HL-60 (cell line): ENCODE data around the gene ZFAND3.

ENCODE experiments used
- POLR2AphosphoS5 ChIP-seq: IDR thresholded peaks from 2 replicates; pipeline ENCODE4 v1.6.1; 2012; ENCODE audit warnings: low read depth
- TF ChIP-seq, protein P1 (sequence below): IDR thresholded peaks from one replicate; pipeline ENCODE4 v1.5.1; 2011; ENCODE audit warnings: low read length, control low read depth, inconsistent platforms; ENCODE audit not compliant: insufficient read depth
- TF ChIP-seq, protein P2 (sequence below): IDR thresholded peaks from 2 replicates; pipeline ENCODE4 v1.6.1; 2012; ENCODE audit warnings: low read depth; ENCODE audit not compliant: insufficient replicate concordance

DNA sequence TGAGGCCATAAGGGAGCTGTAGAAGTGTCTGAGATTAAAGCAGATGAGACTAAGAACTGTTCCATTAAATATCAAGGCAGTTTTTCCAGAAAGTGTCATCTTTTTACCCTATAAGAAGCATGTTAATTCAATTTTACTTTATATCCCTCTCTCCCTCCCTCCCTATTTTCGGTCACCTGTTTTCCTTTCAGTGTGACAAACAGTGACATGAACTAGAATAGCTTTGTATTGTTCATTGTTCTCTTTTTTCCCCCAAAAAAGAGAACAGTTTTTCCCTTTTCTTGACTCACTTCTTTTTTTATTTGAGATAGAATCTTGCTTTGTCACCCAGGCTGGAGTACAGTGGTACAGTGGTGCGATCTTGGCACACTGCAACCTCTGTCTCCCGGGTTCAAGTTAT, 269.3 kb downstream of the ZFAND3 start:
- TF ChIP-seq POLR2AphosphoS5 = no peak
- TF ChIP-seq, protein P1, sequence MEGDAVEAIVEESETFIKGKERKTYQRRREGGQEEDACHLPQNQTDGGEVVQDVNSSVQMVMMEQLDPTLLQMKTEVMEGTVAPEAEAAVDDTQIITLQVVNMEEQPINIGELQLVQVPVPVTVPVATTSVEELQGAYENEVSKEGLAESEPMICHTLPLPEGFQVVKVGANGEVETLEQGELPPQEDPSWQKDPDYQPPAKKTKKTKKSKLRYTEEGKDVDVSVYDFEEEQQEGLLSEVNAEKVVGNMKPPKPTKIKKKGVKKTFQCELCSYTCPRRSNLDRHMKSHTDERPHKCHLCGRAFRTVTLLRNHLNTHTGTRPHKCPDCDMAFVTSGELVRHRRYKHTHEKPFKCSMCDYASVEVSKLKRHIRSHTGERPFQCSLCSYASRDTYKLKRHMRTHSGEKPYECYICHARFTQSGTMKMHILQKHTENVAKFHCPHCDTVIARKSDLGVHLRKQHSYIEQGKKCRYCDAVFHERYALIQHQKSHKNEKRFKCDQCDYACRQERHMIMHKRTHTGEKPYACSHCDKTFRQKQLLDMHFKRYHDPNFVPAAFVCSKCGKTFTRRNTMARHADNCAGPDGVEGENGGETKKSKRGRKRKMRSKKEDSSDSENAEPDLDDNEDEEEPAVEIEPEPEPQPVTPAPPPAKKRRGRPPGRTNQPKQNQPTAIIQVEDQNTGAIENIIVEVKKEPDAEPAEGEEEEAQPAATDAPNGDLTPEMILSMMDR = no peak
- TF ChIP-seq, protein P2, sequence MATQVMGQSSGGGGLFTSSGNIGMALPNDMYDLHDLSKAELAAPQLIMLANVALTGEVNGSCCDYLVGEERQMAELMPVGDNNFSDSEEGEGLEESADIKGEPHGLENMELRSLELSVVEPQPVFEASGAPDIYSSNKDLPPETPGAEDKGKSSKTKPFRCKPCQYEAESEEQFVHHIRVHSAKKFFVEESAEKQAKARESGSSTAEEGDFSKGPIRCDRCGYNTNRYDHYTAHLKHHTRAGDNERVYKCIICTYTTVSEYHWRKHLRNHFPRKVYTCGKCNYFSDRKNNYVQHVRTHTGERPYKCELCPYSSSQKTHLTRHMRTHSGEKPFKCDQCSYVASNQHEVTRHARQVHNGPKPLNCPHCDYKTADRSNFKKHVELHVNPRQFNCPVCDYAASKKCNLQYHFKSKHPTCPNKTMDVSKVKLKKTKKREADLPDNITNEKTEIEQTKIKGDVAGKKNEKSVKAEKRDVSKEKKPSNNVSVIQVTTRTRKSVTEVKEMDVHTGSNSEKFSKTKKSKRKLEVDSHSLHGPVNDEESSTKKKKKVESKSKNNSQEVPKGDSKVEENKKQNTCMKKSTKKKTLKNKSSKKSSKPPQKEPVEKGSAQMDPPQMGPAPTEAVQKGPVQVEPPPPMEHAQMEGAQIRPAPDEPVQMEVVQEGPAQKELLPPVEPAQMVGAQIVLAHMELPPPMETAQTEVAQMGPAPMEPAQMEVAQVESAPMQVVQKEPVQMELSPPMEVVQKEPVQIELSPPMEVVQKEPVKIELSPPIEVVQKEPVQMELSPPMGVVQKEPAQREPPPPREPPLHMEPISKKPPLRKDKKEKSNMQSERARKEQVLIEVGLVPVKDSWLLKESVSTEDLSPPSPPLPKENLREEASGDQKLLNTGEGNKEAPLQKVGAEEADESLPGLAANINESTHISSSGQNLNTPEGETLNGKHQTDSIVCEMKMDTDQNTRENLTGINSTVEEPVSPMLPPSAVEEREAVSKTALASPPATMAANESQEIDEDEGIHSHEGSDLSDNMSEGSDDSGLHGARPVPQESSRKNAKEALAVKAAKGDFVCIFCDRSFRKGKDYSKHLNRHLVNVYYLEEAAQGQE = no peak
